COLO668 (cell line): ENCODE results near the gene PHF2.
"Not testable (repeated sequence)": the region's sequence is repeated elsewhere in the genome, so short reads cannot be mapped to it uniquely, and the experiment has no call there.

Source experiments
- DNase-seq: peaks from one replicate; lab custom pipeline; 2025; ENCODE audit not compliant: unreplicated experiment; lab: John Stamatoyannopoulos, UW

The PHF2 gene

DNA sequence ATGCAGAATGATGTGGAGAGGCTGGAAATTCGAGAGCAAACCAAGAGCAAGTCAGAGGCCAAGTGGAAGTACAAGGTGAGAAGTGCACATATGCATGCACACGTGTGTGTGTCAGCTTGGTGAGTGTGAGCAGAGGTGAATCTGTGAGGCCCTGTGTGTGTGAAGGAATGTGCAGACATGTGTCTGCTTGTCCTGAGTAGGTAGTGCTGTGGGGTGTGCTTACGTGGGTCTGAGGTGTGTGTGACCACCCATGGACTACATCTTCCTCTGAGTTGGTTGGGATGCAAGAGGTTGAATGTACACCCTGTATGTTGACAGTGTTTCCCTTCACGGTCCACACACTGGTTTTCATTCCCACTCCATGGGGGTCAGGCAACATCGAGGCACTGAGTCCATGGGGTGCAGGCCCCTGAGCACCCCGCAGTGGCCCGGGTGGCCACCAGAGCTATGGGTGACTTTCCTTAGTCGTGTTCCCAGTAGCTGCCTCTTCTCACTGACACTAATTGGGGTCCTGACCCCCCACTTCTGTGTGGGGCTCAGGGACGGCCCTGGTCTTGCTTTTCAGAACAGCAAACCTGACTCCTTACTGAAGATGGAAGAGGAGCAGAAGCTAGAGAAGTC is 86.7 kb downstream of the PHF2 start:
- no peak for DNase-seq

DNA sequence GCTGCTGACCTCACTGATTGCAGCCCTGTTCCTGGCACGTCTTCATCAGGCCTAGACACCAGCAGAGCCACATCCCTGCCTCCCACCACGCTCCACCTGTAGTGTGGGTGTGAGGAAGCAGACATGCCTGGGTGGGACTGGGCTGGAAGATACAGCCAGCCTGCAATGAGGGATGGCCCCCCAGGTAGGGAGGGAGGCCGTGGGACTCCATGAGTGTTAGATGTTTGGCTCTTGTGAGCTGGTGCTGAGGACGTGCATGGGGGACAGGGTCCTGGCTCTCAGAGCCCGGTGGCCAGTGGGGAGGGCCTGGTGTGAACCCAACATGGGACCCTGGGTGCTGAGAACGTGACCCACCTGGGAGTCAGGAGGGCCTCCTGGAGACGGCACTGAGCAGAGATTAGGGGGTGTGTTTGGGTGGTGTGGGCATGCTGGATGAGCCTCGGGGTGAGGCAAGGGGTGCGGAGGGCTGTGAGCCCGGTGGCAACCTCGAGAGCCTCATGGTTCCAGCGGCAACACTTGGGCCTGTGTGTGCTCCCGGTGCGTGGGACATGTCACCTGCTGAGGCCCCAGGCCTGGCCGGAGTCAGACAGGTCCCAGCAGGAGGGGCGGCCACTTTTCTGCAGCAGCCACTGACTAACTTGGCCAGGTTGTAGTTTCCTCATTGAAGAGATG is 87.6 kb downstream of the PHF2 start:
- no peak for DNase-seq

DNA sequence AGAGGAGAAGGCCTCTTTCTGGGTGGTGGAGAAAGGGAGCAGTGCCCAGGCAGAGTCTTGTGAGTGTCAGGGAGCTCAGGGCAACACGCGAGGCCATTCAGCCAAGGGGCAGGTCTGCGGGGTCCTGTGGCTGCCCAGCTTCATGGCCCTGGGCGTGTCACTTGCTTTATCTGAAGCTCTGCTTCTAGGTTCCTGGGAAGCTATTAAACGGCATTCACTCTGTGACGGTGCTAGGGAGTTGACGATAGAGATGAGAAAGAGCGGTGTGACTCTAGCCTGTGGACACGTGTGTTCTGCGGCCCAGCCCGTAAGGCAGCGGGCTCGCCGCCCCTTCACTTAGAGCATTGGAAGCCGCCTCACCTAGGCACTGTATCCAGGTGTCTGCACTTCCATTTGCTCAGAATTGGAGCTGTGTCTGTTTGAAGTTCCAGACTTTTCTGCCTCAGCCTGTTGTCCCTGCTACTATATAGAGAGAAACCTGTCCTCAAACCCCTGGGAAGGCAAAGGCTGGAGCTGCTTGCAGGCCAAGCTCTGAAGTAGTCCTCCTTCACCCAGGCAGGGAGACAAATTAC is 88.3 kb downstream of the PHF2 start:
- DNase-seq: no peak

DNA sequence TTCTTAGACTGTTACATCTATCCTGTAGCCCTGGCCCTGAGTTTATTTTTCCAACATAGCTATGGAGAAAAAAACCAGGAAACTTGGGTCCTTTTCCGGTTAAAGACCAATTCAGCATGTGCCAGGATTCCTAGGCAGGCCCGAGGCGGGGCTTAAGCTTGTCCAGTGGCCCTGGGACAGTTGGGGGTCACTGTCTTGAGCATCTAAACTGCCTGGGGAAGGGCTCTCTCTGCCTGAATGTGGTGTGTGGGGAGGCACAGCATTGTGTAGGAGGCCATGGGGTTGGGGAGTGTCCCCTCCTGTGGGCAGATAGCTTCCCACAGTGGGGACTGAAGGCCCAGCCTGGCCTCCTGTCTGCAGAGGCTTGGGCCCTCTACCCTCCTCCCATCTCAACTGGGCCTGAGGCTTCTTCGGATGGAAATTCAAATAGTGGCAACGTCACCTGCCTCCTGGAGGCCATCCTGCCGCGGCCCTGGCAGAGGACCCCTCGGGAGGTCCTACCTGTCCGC is 88.8 kb downstream of the PHF2 start:
- no peak for DNase-seq

DNA sequence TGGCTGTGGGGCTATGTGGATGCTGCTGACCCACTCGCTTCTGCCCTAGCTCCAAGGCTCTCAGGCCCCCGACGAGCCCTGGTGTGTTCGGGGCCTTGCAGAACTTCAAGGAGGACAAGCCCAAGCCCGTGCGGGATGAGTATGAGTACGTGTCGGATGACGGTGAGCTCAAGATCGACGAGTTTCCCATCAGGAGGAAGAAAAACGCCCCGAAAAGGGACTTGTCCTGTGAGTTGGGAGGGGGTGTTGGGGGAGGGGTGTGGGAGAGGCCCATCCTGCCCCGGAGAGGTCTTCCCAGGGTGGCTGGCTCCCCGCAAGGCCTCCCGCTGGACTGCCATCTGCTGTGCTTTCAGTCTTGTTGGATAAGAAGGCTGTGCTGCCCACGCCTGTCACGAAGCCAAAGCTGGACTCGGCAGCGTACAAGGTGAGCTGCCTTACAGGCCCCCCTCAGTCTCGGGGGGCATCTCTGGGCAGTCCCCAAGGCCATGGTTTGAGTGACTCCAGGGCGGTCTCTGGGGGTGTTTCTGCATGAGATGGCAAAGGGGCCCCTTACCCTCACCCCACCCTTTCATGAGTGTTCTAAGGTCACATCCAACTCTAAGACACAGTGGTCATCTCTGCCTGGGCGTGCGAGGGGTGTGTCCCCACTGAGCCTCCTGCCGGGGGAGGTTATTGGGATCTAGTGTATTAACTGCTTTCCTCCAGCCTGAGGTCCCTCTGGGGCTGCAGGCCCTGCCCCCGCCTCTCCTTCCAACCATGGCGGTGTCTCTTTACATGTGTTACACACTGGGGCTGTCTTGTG is 89.5 kb downstream of the PHF2 start:
- no peak for DNase-seq

DNA sequence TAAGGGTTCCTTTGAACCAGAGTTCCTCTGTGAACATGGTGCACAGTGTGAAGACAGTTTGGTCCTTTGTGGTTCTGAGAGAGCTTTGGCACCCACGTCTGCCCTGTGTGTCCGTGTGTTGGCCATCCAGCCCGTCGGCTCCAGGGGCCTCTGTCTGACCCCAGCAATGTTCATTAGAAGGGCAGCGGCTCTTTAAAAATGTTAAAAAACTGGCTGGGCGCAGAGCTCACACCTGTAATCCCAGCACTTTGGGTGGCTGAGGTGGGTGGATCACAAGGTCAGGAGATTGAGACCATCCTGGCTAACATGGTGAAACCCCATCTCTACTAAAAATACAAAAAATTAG is 90.0 kb downstream of the PHF2 start:
- DNase-seq: not testable (repeated sequence)

DNA sequence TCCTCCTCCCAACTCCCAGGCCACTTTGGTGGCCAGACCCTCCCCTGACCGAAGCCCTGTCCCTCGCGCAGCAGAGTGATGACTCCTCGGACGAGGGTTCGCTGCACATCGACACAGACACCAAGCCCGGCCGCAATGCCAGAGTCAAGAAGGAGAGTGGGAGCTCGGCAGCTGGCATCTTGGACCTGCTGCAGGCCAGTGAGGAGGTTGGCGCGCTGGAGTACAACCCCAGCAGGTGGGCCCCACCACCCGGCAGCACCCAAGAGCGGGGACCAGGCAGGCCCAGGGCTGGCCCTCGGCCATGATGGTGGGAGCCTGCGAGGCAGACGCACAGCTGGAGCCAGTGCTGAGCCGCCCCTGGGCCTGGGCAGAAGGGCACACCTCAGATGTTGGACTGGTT is 90.6 kb downstream of the PHF2 start:
- no peak for DNase-seq

DNA sequence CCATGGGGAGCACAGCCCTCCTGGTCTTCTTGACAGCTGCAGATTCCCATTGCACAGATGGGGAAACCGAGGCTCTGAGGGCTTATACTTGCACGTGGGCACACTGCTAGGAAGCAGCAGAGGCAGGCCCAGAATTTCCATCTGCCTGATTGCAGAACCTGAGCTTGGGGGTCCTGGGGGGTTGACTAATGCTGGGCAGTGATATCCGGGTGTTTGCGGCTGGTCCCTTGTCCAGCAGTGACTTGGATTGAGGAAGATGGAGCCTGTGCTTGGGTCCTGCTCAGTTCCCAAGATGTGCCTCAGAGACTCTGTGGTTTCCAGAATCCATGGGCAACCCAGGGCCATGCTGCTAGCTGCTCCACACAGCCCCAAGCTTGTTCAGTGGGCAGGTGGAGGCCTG is 91.2 kb downstream of the PHF2 start:
- no peak for DNase-seq

DNA sequence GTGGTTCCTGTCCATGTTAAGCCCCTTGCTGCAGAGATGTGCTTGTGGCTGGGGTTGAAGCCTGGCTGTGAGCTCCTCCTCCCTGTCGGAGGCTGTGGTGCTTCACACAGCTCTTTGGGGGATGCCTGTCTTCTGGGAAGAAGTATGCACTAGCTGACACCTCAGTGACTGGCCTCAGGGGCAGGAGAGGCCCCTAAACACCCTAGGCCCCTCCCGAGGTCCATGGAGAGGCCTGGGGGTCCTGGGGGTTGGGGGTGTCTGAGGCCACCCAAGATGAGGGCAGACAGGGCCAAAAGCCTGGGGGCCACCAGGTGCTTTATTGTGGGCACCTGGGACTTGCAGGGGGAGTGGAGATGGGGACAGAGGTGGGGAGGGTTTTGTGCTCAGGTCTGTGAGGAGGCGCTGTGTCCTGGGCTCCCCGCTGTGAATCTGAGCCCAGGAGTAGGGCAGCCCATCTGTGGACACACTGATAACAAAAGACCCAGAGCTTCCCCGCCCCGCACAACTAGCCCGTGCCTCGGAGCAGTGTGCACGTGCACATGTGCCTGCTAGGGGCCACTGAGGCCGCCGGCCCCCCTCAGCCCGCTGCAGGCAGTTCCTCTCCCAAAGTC is 92.0 kb downstream of the PHF2 start:
- no peak for DNase-seq

DNA sequence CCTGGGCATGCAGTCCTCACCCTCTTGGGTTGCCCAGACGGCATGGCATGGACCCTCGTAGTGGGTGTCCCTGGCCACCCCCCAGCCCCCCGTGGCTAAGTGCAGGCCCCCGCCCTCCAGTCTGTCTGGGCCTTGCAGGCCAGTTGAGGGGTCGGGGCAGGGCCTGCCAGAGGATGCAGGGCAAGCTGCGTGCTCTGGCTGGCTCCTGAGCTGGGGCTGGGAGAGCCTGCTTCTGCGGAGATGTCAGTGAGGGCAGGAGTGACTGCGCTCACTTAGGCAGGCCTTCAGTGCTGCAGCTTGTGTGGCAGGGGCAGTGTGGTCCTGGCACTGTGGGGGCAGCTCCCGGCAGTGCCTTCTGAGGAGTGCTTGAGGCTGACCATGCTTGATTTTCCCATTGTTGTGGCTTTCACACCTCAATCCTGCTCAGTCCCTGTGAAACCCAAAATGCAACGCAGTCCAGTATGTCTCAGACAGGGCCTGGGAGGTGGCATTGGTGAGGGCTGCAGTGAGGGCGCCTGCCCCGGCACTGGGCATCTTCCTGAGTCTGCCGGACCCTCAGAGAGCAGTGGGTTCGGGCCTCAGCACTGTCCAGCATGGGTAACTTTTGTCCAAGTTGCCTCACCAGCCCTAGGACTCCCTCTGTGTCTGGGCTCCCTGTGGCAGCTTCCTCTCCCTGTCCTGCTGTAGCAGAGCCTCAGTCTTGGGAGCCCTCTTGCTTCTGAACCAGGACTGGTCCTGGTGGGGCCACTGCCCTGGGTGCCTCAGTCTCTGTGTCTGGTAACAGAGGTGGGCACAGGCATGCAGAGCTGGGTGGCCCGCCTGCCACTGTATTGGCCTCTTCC is 93.0 kb downstream of the PHF2 start:
- DNase-seq: no peak

DNA sequence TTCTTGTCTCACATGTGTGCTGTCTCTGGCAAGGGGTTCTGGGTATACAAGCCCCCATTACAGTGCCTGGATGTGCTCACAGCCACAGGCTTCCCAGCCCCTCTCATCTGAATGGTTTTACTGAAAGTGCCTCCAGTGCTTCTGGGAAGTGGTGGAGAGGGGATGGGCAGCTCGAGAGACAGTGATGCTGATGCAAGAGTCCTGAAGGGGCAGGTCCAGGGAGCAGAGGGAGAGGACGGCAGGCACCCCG is 93.5 kb downstream of the PHF2 start:
- DNase-seq: no peak

DNA sequence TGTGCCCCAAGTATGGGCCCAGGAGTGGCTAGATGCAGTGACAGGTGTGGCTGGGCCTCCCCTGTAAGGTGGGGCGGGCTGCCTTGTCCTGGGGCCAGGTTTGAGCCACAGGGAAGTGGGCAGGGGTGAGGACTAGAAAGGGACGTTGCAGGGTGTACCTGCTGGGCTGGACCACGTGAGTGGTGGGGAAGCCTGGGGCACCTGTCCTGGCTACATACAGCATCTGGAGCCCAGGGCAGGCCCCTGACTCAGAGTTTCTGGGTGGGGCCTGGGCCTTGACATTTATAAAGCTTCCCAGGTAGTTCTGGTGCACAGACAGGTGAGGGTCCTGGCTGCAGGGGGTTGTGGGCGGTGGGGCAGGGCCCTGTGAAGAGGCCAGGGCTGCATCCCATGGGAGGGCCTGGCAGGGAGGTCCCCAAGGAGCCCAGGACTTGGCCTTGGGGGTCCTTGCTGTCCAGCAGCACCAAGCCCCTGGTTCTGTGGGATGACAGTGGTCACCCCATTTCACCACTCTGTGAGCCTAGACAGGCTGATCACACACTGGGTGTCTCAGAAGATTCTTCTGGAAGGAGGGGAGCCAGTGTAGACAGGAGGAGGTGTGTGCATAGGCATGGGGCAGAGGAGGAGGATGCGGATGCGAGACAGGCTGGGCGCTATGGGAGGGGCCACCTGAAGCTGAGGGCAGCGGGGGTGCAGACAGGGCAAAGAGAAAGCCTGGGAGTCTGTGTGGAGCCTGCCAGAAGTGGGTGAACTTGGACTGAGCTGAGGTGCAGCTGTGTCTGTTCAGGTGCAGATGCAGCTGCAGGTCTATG is 94.0 kb downstream of the PHF2 start:
- DNase-seq: no peak

DNA sequence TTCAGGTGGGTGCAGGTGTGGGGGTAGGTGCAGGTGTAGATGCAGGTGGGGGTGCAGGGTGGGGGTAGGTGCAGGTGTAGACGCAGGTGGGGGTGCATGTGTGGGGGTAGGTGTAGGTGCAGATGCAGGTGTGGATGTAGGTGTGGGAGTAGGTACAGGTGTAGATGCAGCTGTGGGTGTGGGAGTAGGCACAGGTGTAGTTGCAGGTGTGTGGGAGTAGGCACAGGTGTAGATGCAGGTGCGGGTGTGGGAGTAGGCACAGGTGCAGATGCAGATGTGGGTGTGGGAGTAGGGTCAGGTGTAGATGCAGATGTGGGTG is 94.6 kb downstream of the PHF2 start:
- no peak for DNase-seq

DNA sequence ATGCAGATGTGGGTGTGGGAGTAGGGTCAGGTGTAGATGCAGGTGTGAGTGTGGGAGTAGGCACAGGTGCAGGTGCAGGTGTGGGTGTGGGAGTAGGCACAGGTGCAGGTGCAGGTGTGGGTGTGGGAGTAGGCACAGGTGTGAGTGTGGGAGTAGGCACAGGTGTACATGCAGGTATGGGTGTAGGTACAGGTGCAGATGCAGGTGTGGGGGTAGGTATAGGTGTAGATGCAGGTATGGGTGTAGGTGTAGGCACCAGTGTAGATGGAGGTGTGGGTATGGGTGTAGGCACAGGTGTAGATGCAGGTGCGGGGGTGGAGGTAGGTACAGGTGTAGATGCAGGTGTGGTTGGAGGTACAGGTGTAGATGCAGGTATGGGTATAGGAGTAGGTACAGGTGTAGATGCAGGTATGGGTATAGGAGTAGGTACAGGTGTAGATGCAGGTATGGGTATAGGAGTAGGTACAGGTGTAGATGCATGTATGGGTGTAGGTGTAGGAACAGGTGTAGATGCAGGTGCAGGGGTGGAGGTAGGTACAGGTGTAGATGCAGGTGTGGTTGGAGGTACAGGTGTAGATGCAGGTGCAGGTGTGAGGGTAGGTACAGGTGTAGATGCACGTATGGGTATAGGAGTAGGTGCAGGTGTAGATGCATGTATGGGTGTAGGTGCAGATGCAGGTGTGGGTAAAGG is 96.1 kb downstream of the PHF2 start:
- not testable (repeated sequence) for DNase-seq

DNA sequence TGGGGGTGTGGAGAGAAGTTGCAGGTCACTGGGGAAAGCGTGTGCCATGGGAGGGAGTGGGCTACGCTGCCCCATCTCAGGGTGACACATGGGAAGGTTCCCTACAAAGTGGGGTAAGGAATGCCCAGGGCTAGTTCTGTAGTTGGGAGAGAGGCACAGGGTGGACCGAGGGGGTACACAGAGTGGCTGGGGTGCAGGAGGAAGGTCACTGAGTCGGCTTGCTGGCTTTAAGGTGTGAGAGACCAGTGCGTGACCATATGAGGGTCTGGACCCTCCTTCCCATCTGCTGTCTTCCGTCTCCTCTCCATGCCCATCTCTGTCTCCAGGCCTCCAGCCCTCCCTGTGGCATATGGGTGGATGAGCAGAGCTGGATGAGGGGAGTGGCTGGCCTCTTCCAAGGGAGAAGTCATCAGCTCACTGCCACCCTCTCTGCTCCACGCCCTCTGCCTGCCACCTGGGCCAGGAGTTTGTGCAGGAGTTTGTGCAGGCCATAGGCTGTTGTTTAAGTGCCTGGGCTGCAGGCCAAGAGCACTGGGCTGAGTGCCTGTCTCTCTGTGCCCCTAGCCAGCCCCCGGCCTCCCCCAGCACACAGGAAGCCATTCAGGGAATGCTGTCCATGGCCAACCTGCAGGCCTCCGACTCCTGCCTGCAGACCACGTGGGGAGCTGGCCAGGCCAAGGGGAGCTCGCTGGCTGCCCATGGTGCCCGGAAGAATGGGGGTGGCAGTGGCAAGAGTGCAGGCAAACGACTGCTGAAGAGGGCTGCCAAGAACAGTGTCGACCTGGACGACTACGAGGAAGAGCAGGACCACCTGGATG is 96.8 kb downstream of the PHF2 start:
- no peak for DNase-seq

DNA sequence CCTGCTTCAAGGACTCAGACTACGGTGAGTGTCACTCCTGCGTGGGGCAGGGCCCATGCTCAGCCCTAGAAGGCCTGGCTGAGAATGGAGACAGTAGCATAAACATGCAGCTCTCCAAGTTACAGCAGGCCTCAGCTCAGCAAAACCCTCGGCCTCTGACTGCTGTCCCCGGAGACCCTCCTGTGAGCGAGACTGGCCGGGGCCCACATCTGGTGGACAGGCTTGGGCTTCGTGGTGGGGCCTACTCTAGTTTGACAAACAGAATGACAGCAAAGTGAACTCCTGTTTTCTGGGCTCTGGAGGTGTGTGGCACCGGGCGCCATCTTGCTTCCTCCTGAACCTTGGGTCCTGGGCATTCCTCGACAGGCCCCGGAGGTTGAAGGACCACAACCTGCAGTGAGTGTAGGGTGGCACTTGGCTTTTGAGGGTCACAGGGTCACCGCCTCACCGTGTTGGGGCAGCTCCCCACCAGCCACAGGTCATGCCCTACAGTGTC is 97.5 kb downstream of the PHF2 start:
- DNase-seq: no peak

DNA sequence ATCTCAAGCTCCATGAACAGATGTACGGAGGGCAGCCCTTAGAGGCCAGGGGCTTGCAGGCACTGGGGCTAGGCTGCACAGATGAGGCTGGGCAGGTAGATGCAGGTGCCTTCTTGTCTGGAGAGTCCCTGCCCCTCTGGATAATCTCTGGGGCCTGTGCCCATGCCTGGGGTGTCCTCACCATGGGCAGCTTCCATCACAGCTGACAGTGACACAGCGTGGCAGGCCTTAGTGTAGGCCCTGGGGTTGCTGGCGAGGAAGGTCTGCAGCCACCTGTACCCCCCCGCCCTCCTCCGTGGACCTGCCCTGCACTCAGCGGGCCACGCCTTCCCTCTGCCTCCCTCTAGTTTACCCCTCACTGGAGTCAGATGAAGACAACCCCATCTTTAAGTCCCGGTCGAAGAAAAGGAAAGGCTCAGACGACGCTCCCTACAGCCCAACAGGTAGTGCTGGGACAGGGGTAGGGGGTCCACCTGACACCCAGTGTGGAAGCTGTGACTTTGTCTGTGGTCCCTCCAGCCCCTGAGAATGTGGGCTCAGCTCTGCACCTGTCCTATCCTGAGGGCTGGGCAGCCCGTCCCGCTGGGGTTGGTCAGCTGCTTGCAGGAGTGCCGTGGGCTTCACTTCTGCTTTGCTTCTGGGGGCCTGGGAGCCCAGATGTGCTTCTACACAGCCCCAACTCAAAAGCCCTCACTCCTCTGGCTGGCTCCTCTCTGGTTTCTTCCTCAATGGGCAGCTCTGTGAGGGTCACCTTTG is 98.4 kb downstream of the PHF2 start:
- no peak for DNase-seq
